Measurements from ENCODE around the gene ATG5.

DNA sequence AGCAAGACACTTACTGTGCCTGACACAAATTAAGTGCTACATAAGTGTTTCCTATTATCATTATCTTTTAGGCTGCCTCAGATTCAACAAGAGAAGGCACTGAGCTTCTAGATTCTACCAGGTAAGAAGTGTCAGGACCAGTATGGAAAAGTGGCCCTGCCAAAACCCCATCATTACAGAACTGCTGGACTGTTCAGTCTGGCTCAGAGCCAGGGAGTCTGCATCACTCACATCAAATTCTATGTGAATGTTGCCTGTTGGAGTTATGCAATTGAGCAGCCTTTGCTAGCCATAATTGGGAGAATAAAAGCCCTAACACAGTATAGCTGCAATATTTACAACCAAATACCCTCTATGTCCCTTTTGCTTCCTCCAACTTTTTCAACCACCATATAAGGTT is 70.9 kb downstream of the ATG5 start:
- TF ChIP-seq, protein P1, sequence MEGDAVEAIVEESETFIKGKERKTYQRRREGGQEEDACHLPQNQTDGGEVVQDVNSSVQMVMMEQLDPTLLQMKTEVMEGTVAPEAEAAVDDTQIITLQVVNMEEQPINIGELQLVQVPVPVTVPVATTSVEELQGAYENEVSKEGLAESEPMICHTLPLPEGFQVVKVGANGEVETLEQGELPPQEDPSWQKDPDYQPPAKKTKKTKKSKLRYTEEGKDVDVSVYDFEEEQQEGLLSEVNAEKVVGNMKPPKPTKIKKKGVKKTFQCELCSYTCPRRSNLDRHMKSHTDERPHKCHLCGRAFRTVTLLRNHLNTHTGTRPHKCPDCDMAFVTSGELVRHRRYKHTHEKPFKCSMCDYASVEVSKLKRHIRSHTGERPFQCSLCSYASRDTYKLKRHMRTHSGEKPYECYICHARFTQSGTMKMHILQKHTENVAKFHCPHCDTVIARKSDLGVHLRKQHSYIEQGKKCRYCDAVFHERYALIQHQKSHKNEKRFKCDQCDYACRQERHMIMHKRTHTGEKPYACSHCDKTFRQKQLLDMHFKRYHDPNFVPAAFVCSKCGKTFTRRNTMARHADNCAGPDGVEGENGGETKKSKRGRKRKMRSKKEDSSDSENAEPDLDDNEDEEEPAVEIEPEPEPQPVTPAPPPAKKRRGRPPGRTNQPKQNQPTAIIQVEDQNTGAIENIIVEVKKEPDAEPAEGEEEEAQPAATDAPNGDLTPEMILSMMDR (tag by site-specific recombination; IDR thresholded peaks at IDR 0.05) = no peak
- TF ChIP-seq, protein P2, sequence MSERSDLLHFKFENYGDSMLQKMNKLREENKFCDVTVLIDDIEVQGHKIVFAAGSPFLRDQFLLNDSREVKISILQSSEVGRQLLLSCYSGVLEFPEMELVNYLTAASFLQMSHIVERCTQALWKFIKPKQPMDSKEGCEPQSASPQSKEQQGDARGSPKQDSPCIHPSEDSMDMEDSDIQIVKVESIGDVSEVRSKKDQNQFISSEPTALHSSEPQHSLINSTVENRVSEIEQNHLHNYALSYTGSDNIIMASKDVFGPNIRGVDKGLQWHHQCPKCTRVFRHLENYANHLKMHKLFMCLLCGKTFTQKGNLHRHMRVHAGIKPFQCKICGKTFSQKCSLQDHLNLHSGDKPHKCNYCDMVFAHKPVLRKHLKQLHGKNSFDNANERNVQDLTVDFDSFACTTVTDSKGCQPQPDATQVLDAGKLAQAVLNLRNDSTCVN (tag by site-specific recombination; optimal IDR thresholded peaks at IDR 0.05) = no peak
- no peak for TF ChIP-seq ZBTB8A (tag by site-specific recombination; IDR thresholded peaks at IDR 0.05)

All from HEK293 (cell line).